ENCODE results near the gene DLG5.

DLG5 gene

GRCh38 chr10:77943121-77943901, 16.8 kb upstream of the DLG5 start:
- no peak for DNase-seq

DNA sequence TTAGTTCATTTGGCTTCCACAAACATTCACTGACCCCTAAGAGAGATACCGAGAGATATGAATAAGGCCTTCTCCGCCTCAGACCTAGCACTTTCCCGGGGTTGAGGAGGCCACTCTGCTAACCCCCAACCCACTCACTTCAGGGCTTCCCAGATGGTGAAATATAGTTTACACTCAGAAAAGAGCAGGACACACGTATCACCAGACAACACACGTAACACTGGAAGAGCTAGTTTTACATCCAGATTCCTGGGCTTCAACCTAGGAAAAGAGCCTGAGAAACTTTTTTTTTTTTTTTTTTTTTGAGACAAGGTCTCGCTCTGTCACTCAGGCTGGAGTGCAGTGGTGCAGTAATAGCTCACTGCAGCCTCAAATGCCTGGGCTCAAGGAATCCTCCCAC, 15.2 kb upstream of the DLG5 start:
- no peak for DNase-seq

GRCh38 chr10:77940627-77941026, 14.1 kb upstream of the DLG5 start:
- no peak for DNase-seq

- DNase-seq: no peak
Observed at GRCh38 chr10:77940225-77940624, 13.7 kb upstream of the DLG5 start.

DNA sequence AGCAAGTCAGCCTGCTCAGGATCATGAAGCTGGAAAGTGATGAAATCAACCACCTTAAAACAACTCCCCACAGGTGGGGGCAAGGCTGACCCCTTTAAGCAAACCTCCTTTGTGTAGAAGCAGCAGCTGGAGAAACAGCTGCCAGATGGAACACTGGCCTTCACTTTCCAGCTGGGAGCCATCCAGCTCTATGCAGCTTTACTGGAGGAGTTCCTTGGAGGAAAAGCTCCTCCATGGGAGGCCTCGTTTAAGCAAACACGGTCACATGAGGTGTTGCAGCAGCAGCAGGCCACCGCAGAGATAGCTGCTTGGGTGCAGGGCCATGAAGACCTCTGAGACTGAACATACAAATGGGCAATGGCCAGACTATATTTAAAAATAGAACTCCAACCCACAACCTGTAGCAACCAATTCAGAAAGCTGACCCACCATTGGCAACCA, 13.0 kb upstream of the DLG5 start:
- no peak for DNase-seq

DNA sequence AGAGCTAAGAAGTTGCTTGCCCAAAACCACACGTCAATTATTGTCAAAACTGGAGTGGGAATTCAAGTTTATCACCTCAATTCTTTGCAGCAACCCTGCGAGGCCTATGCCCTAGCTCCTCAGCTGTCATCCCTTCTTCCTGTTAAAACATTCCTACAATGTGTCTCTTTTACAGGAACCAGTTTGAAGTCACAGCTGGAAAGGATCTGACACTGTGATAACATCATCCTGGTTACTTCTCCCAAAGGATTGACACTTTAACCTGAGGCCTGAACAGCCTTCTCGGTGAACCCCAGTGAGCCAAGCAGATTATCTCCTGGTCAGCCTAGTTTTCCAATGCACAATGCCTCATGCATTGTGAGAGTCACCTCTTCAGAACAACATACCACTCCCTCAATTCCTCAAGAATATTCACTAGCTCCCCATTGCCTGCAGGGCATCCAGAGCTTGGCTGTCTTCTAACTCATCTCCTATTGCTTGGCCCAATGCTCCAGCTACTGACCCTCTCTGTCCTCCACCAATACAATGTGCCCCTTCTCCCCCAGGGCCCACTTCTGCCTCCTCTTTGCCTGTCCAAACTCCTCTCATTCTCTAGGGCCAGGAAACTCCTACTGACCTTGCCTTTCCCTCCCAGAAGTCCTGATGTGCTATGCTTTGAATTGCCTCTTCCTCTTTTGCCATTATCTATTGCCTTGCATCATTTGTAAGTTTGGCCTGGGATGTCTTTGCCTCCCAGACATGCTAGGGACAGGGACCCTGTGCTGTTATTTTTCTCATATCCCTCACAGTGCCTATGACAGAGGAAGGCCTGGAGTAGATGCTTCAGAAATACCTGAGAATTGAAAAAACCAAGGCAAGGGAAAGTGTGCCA, 10.4 kb upstream of the DLG5 start:
- DNase-seq: no peak

DNA sequence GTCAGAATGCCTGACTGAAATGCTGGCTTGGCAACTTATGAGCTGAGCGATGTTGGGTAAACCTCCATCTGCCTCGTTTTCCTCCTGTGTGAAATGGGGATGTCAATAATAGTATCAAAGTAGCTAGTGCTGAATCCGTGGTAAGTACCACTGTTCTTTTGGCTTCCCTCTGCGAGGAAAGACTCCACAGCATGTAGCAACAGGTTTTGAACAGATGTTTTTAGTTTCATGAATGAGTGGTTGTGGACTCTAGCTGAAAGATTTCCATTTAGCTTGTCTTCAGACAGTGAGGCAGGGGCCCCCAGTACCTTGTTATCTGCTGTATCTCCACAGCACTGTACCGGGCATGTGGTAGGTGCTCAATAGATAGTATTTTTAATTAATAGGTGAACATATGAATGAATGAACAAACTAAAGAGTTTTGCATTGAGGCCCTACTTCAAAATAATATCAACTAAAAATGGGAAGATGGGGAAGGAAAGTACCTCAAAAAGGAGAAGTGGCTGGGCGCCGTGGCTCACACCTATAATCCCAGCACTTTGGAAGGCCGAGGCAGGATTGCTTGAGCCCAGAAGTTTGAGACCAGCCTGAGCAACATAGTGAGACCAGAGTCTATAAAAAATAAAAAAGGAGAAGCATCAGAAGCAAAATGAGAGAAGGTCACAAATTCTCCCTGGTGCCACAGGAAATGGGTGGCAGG, 5.6 kb upstream of the DLG5 start:
- no peak for DNase-seq

DNA sequence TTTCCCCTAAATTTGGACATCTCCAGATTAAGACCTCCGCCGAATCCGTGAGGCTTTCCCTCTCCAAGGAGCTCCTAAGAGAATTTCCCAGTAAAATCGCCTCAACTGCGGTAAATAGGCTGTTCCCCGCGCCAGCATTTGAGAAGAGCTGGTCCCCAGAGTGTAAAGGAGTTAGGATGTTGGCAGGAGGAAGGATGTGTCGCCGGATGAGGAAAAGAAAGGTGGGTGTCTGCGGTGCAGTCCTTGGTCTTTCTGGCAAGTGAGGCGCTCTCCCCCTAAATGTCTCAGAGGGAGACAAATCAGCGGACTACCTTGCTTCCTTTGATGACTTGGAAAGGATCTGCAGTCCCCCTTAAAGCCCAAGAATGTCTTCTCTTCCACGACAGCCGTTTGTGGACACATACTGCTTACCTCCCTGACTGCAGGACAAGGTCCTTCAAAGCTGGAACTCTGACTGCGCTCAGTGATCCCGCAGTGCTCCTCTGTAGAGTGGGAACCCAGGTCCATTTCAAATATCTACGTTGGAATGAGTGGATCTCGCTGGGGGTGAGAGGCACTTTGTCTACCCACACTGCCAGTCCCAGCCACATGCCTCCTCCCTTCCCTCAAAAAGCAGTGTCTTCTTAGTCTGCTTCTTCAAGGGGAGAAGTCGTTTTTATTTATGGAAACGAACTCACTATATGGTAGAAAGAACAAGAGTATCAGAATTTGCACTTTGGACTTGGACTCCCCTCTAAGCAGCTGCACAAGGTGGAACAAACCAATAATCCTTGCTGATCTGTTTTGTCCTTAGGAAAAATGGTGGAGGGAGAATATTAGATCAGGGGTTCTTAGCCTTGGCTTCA, 1.1 kb upstream of the DLG5 start:
- DNase-seq: no peak

DNA sequence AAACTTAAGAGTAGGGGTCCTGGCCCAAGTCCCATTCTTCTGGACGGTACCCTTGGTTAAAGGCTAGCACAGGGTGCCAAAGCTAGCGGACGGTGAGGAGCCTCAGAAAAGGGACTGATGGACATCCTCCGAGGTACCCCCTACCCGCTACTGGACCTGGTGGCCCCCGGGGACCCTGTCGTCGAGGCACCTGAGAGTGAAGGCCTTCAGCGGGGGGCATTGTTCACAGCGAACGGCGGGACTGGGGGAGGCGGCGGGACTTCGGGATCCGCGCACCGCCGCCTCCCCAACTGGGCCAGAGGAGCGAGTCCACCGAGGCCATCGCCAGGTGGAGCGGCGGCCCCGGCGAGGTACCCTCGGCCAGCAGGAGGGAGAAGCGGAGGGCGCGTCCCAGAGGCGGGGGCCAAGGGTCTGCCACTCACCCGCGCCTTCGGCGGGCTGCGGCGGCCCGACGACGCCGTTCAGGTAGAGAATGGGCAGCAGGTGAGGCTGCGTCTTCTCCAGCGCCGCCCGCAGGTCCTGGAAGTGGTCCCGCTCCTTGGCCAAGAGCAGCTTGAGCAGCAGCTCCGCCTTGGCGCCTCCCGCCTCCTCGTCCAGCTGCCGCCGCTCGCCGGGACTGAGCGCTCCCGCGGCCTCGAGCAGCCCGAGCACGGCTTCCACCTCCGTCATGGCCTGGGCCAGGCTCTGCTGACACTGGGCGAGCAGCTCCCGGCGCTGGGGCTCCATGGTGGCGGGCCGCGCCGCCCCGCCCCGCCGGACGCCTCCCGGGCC, 575 bp downstream of the DLG5 start:
- no peak for DNase-seq

GRCh38 chr10:77925410-77925794, 1.2 kb downstream of the DLG5 start:
- no peak for DNase-seq

- no peak for DNase-seq
Observed at GRCh38 chr10:77922566-77923179, 3.9 kb downstream of the DLG5 start.

DNA sequence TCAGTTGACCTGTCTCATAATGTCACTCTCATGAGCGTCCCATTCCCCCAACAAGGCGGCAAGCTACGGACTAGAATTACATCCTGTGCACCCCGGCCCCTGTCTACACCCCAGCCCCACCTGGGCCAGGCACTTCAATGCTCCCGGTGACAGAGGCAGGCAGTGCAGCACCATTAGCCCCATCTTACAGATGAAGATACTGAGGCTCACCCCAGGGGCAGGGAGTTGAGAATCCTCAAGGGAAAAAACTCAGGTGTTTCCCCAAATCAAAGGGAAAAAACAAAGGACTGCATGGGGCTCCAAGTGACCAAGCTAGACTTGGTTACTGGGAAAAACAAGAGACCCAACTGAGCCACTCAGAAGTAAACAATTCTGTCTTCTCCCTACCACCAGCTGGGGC, 4.5 kb downstream of the DLG5 start:
- no peak for DNase-seq

GRCh38 chr10:77921395-77921794, 5.2 kb downstream of the DLG5 start:
- DNase-seq: no peak

DNA sequence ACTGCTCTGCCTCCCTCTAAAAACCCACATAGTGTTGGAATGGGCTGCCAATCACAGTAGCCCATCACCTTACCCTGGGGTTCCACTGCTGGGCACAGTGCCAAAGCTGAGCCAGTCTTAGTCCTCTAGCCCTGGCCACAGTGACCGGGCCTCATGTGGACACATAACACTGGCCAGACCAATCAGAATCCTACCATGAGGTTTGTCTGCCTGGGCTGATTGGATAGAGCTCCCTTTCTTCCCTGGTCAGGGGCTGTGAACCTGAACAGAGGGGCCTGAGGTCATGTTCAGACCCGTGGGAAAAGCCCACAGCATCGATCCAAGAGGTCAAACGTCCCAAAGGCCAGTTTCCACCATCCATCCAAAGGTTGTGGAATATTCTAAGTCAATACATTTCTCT, 6.1 kb downstream of the DLG5 start:
- no peak for DNase-seq

- no peak for DNase-seq
Observed at GRCh38 chr10:77919713-77920108, 6.8 kb downstream of the DLG5 start.

DNA sequence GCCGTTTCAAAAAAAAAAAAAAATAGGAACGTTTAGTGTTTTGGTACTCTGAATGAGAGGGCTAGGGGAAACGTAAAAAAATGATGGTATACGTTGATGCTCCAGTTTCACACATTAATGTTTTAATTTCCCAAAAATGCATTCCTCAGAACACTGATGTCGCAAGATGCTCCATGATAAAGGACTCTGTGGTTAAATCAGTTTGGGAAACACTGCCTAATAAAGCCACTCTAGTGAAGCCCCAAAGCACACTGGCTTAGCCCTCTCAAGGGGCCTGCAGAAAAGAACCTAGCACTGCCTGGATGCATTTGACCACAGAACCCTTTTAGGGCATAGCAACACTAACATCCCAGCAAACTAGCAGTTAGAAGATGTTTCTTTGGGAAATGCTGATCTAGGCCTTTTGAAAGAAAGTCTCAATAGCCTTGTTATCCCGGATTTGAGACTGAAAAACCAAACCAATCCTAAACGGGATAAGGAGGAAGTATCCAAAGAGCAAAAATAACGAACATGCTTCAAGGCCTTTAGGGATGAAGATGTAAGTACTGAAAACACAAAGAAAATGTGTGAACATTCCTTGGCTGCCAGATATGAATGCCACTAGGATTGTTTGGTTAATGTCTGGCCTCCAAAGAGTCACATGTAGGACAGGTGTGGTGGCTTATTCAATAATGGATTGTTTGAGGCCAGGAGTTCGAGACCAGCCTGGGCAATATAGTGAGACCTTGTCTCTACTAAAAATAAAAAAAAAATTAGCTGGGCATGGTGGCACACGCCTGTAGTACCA, 11.0 kb downstream of the DLG5 start:
- no peak for DNase-seq

- no peak for DNase-seq
Observed at GRCh38 chr10:77913090-77913489, 13.5 kb downstream of the DLG5 start.

DNA sequence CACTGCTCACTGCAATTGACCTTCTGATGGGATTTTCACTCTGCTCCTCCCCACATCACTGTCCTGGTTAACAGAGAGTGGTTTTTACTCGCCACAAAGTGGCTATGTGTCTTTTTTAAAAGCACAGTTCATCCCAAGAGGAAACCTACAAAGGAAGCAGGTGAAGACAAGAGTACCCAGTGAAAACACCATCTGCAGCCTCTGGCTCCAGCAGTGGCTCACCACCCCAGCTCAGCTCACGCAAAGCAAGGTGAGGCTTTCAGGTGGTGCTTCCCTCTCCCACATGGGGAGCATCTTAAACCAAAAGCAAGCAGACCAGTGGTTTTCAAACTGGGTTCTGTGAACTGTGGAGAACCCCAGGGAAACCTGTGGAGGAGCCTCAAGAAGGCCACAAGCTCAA, 14.0 kb downstream of the DLG5 start:
- DNase-seq: no peak

- no peak for DNase-seq
Observed at GRCh38 chr10:77911535-77912123, 14.9 kb downstream of the DLG5 start.

- DNase-seq: no peak
Observed at GRCh38 chr10:77910524-77911145, 15.9 kb downstream of the DLG5 start.

Measured in CD4-positive, alpha-beta T cell treated with Interleukin-4 for 1 hour (primary cell).